HepG2 (cell line): ENCODE data around the gene PPP4C. TPM values are rescaled to one million over a fixed set of nuclear protein-coding genes. Genes with fewer than 3 reads are reported as not detected.

Source experiments
- ADNP ChIP-seq: sonication (generic); formaldehyde crosslinking; IDR thresholded peaks from 2 replicates; pipeline ENCODE4 v1.4.0; 2020; ENCODE audit warnings: missing genetic modification reagents
- ATF7 ChIP-seq, 2 experiments: fragments of 450-650 bp in 1 of 2; sonication (generic) in 1 of 2; formaldehyde crosslinking in 1 of 2; IDR thresholded peaks; 2 replicates each; pipeline versions ENCODE4 v1.4.0 to v1.6.1; 2016 to 2020; ENCODE audit warnings: antibody characterized with exemption in 1 of 2, mild to moderate bottlenecking in 1 of 2, missing genetic modification reagents in 1 of 2
- EHMT2 ChIP-seq: fragments of 200-600 bp; sonication (generic); IDR thresholded peaks from 2 replicates; pipeline ENCODE4 v1.7.0; 2017; ENCODE audit warnings: antibody characterized with exemption, low read depth, low read length, borderline replicate concordance
- FOXP4 ChIP-seq: sonication (generic); formaldehyde crosslinking; IDR thresholded peaks from 2 replicates; pipeline ENCODE4 v1.4.0; 2020; ENCODE audit warnings: missing genetic modification reagents
- GABPA ChIP-seq, 2 experiments: IDR thresholded peaks; 2 replicates each; pipeline ENCODE4 v1.6.1; 2011 to 2016; ENCODE audit warnings: low read depth in 2 of 2, low read length in 1 of 2, missing biosample characterization in 1 of 2, missing genetic modification characterization in 1 of 2
- HDAC1 ChIP-seq: sonication (generic); formaldehyde crosslinking; IDR thresholded peaks from 2 replicates; pipeline ENCODE4 v1.5.1; 2020; ENCODE audit warnings: mild to moderate bottlenecking, missing genetic modification reagents
- HES4 ChIP-seq: sonication (generic); formaldehyde crosslinking; IDR thresholded peaks from 2 replicates; pipeline ENCODE4 v1.9.0; 2021; ENCODE audit warnings: mild to moderate bottlenecking, missing genetic modification reagents, borderline replicate concordance
- HNF4A ChIP-seq: sonication (generic); formaldehyde crosslinking; IDR thresholded peaks from 2 replicates; pipeline ENCODE4 v1.4.0; 2020; ENCODE audit warnings: missing genetic modification reagents
- IRF1 ChIP-seq: sonication (generic); formaldehyde crosslinking; IDR thresholded peaks from 2 replicates; pipeline ENCODE4 v1.4.0; 2020; ENCODE audit warnings: low read depth, mild to moderate bottlenecking, missing genetic modification reagents
- KDM3A ChIP-seq: IDR thresholded peaks from 2 replicates; pipeline ENCODE4 v1.6.1; 2018; ENCODE audit warnings: low read depth, missing compliant biosample characterization
- PHF21A ChIP-seq: sonication (generic); formaldehyde crosslinking; IDR thresholded peaks from 2 replicates; pipeline ENCODE4 v1.5.0; 2020; ENCODE audit warnings: mild to moderate bottlenecking, missing genetic modification reagents
- TGIF2 ChIP-seq: IDR thresholded peaks from 2 replicates; pipeline ENCODE4 v1.6.1; 2016; ENCODE audit warnings: control low read depth, missing compliant biosample characterization
- ZBTB8A ChIP-seq: sonication (generic); formaldehyde crosslinking; IDR thresholded peaks from 2 replicates; pipeline ENCODE4 v1.4.0; 2020; ENCODE audit warnings: mild to moderate bottlenecking, low read depth, missing genetic modification reagents, borderline replicate concordance
- ZNF556 ChIP-seq: sonication (generic); formaldehyde crosslinking; IDR thresholded peaks from 2 replicates; pipeline ENCODE4 v1.4.0; 2020; ENCODE audit warnings: mild to moderate bottlenecking, missing genetic modification reagents, borderline replicate concordance
- ZSCAN20 ChIP-seq: sonication (generic); formaldehyde crosslinking; IDR thresholded peaks from 2 replicates; pipeline ENCODE4 v1.4.0; 2020; ENCODE audit warnings: missing genetic modification reagents, mild to moderate bottlenecking, borderline replicate concordance
- polyA plus RNA-seq, 8 experiments: library from polyadenylated mRNA; depleted of rRNA in 3 of 8; stranded (reverse) in 7 of 8; unstranded in 1 of 8; fragments of >200 nt; fragmentation: Illumina TruSeq in 4 of 8; extraction: Trizol in 4 of 8; gene quantifications; 2 replicates each; pipeline versions ENCODE4 v1.2.1 to v1.2.3, GENCODE V29; 2011 to 2016; ENCODE audit warnings: low read depth in 4 of 8, missing spikeins in 1 of 8, mixed read lengths in 1 of 8; ENCODE audit not compliant: insufficient read depth in 1 of 8
- total RNA-seq, 5 experiments: library from RNA; depleted of rRNA; stranded (reverse); fragments of >200 nt; fragmentation: Illumina TruSeq; extraction: Trizol; gene quantifications; 2 replicates each; pipeline ENCODE4 v1.2.3, GENCODE V29; 2016; ENCODE audit warnings: low read depth in 1 of 5
- TF ChIP-seq, protein P1 (sequence below), 2 experiments: sonication (generic) in 1 of 2; formaldehyde crosslinking in 1 of 2; IDR thresholded peaks; 2 replicates each; pipeline versions ENCODE4 v1.4.0 to v1.6.1; 2016 to 2020; ENCODE audit warnings: borderline replicate concordance in 1 of 2, low read depth in 1 of 2, mild to moderate bottlenecking in 1 of 2, missing genetic modification reagents in 1 of 2
- TF ChIP-seq, protein P2 (sequence below): sonication (generic); formaldehyde crosslinking; IDR thresholded peaks from 2 replicates; pipeline ENCODE4 v1.4.0; 2020; ENCODE audit warnings: missing genetic modification reagents
- TF ChIP-seq, protein P3 (sequence below): sonication (generic); formaldehyde crosslinking; IDR thresholded peaks from 2 replicates; pipeline ENCODE4 v1.8.1; 2023; ENCODE audit warnings: mild to moderate bottlenecking, missing genetic modification reagents, borderline replicate concordance

Gene PPP4C
- total and polyA plus RNA-seq, 2 of the 13 experiments (the other 11 are each of a cell fraction or from before 2014, with no cell fraction given), result 176 to 220 TPM

DNA sequence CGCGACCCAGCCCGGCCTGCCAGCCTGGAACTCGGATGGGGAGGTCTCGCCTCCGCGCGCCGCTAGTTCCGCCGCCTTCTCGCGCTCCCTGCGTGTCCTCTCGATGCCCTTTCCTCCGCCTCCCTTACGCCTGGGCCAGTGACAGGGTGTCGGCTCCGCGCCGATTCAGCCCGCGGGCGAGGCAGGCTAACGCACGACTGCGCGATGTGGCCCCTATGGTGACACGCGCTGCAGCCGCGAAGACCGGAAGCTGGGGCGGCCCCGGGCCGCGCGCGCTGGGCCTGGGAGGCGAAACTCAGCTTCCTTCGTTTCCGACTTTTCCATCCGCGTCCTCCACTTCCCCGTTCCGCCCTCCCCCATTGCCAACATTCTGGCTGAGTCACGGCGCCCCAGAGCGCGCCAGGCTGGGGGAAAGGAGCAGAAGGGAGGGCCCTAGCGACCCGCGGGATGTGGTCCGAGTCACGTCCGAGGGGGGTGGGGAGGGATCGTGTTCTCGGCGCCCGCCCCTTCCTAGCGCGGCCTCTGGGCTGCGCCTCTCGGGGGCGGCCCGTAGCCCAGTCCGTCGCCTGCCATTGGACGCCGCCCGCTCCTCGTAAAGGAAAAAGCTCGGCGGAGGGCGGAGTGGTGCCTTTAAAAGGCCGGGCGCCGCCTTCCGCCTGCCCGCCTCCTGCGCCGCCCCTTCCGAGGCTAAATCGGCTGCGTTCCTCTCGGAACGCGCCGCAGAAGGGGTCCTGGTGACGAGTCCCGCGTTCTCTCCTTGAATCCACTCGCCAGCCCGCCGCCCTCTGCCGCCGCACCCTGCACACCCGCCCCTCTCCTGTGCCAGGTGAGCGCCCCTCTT, 10.5 kb upstream of the PPP4C start, which contains the start of gene ALDOA (continued):
- TF ChIP-seq, protein P1, sequence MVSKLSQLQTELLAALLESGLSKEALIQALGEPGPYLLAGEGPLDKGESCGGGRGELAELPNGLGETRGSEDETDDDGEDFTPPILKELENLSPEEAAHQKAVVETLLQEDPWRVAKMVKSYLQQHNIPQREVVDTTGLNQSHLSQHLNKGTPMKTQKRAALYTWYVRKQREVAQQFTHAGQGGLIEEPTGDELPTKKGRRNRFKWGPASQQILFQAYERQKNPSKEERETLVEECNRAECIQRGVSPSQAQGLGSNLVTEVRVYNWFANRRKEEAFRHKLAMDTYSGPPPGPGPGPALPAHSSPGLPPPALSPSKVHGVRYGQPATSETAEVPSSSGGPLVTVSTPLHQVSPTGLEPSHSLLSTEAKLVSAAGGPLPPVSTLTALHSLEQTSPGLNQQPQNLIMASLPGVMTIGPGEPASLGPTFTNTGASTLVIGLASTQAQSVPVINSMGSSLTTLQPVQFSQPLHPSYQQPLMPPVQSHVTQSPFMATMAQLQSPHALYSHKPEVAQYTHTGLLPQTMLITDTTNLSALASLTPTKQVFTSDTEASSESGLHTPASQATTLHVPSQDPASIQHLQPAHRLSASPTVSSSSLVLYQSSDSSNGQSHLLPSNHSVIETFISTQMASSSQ (IDR thresholded peaks at IDR 0.05; ENCODE audit: low read depth), result peak; percentile 7; the same call in 1 of the 2 replicates
- TF ChIP-seq, protein P1 (CRISPR knock-in tag; IDR thresholded peaks at IDR 0.05; ENCODE audit: borderline replicate concordance), result peak; percentile 87; the same call in 1 of the 2 replicates
- TF ChIP-seq ZBTB8A (CRISPR knock-in tag) (no peak), TGIF2 (peak; percentile 76), ZNF556 (CRISPR knock-in tag) (peak; percentile 70), ZSCAN20 (CRISPR knock-in tag) (no peak; the same call in none of the 2 replicates), GABPA (IDR thresholded peaks at IDR 0.05; ENCODE audit: low read depth, low read length) (no peak), GABPA (CRISPR knock-in tag; IDR thresholded peaks at IDR 0.05; ENCODE audit: low read depth) (peak; percentile 81), PHF21A (CRISPR knock-in tag) (peak; percentile 99), ATF7 (IDR thresholded peaks at IDR 0.05) (no peak), ATF7 (CRISPR knock-in tag; IDR thresholded peaks at IDR 0.05) (peak; percentile 75; the same call in 1 of the 2 replicates), ADNP (CRISPR knock-in tag) (no peak), KDM3A (peak; percentile 70; the same call in 1 of the 2 replicates), HDAC1 (CRISPR knock-in tag) (peak; percentile 89; the same call in 1 of the 2 replicates), EHMT2 (no peak), HES4 (peak; percentile 99), FOXP4 (CRISPR knock-in tag) (peak; percentile 77), HNF4A (CRISPR knock-in tag) (0 out of 2 replicates have a peak, but pooled peaks have one; percentile 5), IRF1 (CRISPR knock-in tag) (no peak; the same call in 1 of the 2 replicates)
- TF ChIP-seq, protein P2, sequence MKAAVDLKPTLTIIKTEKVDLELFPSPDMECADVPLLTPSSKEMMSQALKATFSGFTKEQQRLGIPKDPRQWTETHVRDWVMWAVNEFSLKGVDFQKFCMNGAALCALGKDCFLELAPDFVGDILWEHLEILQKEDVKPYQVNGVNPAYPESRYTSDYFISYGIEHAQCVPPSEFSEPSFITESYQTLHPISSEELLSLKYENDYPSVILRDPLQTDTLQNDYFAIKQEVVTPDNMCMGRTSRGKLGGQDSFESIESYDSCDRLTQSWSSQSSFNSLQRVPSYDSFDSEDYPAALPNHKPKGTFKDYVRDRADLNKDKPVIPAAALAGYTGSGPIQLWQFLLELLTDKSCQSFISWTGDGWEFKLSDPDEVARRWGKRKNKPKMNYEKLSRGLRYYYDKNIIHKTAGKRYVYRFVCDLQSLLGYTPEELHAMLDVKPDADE, result 0 out of 2 replicates have a peak, but pooled peaks have one; percentile 91
- TF ChIP-seq, protein P3, sequence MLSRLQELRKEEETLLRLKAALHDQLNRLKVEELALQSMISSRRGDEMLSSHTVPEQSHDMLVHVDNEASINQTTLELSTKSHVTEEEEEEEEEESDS (CRISPR knock-in tag), result peak; percentile 82; the same call in 1 of the 2 replicates
